ENCODE data around the gene BRSK1. TPM values are rescaled to one million over a fixed set of nuclear protein-coding genes. Genes with fewer than 3 reads are reported as not detected.

The BRSK1 gene
- total and polyA plus RNA-seq, 10 donors, result 0.70 to 2.9 (median 1.6) TPM

GRCh38 chr19:55311397-55311796 lies 27.6 kb downstream of the BRSK1 start:
- WGBS, 5 donors, result 73 to 90% (median 83%) methylated on average over 2 to 9 of the region's 9 CpGs
- TF ChIP-seq POLR2AphosphoS5 (IDR thresholded peaks at IDR 0.05) (no peak), CTCF (IDR thresholded peaks at IDR 0.05 in 8 of 11, conservative IDR thresholded peaks at IDR 0.05 in 3 of 11) (no peak), POLR2A (IDR thresholded peaks at IDR 0.05) (no peak)
- H3K9me3 ChIP-seq, result peaks cover 0 to 6% (median 0%) of the 10 kb centered on the region in 8 donors
- no peak overlapping the region for H3K4me3 ChIP-seq
- intact Hi-C loops (cut with DNase I; ENCODE audit: low total_unique reads), result no loop called here
- no peak for DNase-seq
- H3K4me1 ChIP-seq, result no peaks in the 10 kb centered on the region
- no peak overlapping the region for H3K27ac ChIP-seq
- no peaks in the 10 kb centered on the region for H3K27me3 ChIP-seq (replicated peaks in 1 of 7)
- peaks cover 0 to 12% (median 0%) of the 10 kb centered on the region in 6 donors for H3K36me3 ChIP-seq

- H3K9me3 ChIP-seq, result peaks cover 0 to 6% (median 0%) of the 10 kb centered on the region in 8 donors
- TF ChIP-seq POLR2AphosphoS5 (IDR thresholded peaks at IDR 0.05) (no peak), CTCF (IDR thresholded peaks at IDR 0.05 in 8 of 11, conservative IDR thresholded peaks at IDR 0.05 in 3 of 11) (no peak), POLR2A (IDR thresholded peaks at IDR 0.05) (no peak)
- no peaks in the 10 kb centered on the region for H3K4me1 ChIP-seq
- no peak overlapping the region for H3K27ac ChIP-seq
- DNase-seq, result no peak
- WGBS, 5 donors, result 86 to 93% (median 90%) methylated on average over 8 to 18 of the region's 18 CpGs
- intact Hi-C loops (cut with DNase I; ENCODE audit: low total_unique reads), result no loop called here
- H3K4me3 ChIP-seq, result no peak overlapping the region
- H3K27me3 ChIP-seq (replicated peaks in 1 of 7), result no peaks in the 10 kb centered on the region
- peaks cover 0 to 8% (median 0%) of the 10 kb centered on the region in 6 donors for H3K36me3 ChIP-seq
Measured at GRCh38 chr19:55311797-55312196, 28.0 kb downstream of the BRSK1 start.

GRCh38 chr19:55312621-55313512 lies 29.1 kb downstream of the BRSK1 start:
- Histone ChIP-seq H3K27me3 (replicated peaks in 1 of 7) (no peaks in the 10 kb centered on the region), H3K4me3 (no peak overlapping the region), H3K9me3 (peaks cover 0 to 6% (median 0%) of the 10 kb centered on the region in 8 donors), H3K4me1 (no peaks in the 10 kb centered on the region), H3K36me3 (peaks cover 0 to 7% (median 0%) of the 10 kb centered on the region in 6 donors), H3K27ac (no peak overlapping the region)
- no peak for DNase-seq
- TF ChIP-seq CTCF (IDR thresholded peaks at IDR 0.05 in 8 of 11, conservative IDR thresholded peaks at IDR 0.05 in 3 of 11), result no peak
- no peak for TF ChIP-seq POLR2A (IDR thresholded peaks at IDR 0.05)
- TF ChIP-seq POLR2AphosphoS5 (IDR thresholded peaks at IDR 0.05), result peak in 1 of 3 donors; percentile 31
- 83 to 87% (median 85%) methylated on average over 37 to 47 of the region's 47 CpGs for WGBS, 5 donors
- intact Hi-C loops (cut with DNase I; ENCODE audit: low total_unique reads), result no loop called here

- no peaks in the 10 kb centered on the region for H3K27me3 ChIP-seq (replicated peaks in 1 of 7)
- DNase-seq, result no peak
- peaks cover 0 to 2% (median 0%) of the 10 kb centered on the region in 8 donors for H3K9me3 ChIP-seq
- no peak overlapping the region for H3K27ac ChIP-seq
- peaks cover 0 to 4% (median 0%) of the 10 kb centered on the region in 6 donors for H3K36me3 ChIP-seq
- TF ChIP-seq POLR2AphosphoS5 (IDR thresholded peaks at IDR 0.05) (no peak), CTCF (IDR thresholded peaks at IDR 0.05 in 8 of 11, conservative IDR thresholded peaks at IDR 0.05 in 3 of 11) (no peak), POLR2A (IDR thresholded peaks at IDR 0.05) (no peak)
- WGBS, 5 donors, result 85 to 93% (median 90%) methylated on average over 8 of the region's 8 CpGs
- intact Hi-C loops (cut with DNase I; ENCODE audit: low total_unique reads), result no loop called here
- no peak overlapping the region for H3K4me3 ChIP-seq
- no peaks in the 10 kb centered on the region for H3K4me1 ChIP-seq
Measured at GRCh38 chr19:55314396-55314795, 30.6 kb downstream of the BRSK1 start.
